KOPT-K1 (cell line): ENCODE measurements around the gene CHRNA4.
"Not testable (repeated sequence)": the region's sequence is repeated elsewhere in the genome, so short reads cannot be mapped to it uniquely, and the experiment has no call there.

ENCODE experiments used
- H3K27ac ChIP-seq: fragments of 200-600 bp; sonication (generic); 2 replicates; pipeline ENCODE4 v1.5.1; 2016; ENCODE audit warnings: antibody characterized with exemption, mild to moderate bottlenecking, low read depth, low read length; ENCODE audit not compliant: poor library complexity, severe bottlenecking
- H3K36me3 ChIP-seq: fragments of 200-600 bp; sonication (generic); 2 replicates; pipeline ENCODE4 v1.5.1; 2017; ENCODE audit warnings: antibody characterized with exemption, mild to moderate bottlenecking, low read length, moderate library complexity; ENCODE audit not compliant: insufficient read depth
- H3K9me3 ChIP-seq: fragments of 200-600 bp; sonication (generic); 2 replicates; pipeline ENCODE4 v1.5.1; 2017; ENCODE audit warnings: antibody characterized with exemption, low read length, mild to moderate bottlenecking; ENCODE audit not compliant: insufficient read depth, poor library complexity, severe bottlenecking

The CHRNA4 gene

GRCh38 chr20:63345328-63346100 is 15.6 kb downstream of the CHRNA4 start:
- Histone ChIP-seq H3K27ac (no peak overlapping the region), H3K9me3 (no peaks in the 10 kb centered on the region), H3K36me3 (no peaks in the 10 kb centered on the region)

GRCh38 chr20:63344616-63345327 is 16.4 kb downstream of the CHRNA4 start:
- H3K9me3 ChIP-seq = no peaks in the 10 kb centered on the region
- no peak overlapping the region for H3K27ac ChIP-seq
- H3K36me3 ChIP-seq = no peaks in the 10 kb centered on the region

GRCh38 chr20:63343460-63344445 is 17.4 kb downstream of the CHRNA4 start:
- Histone ChIP-seq H3K9me3 (no peaks in the 10 kb centered on the region), H3K27ac (no peak overlapping the region), H3K36me3 (no peaks in the 10 kb centered on the region)

- no peaks in the 10 kb centered on the region for H3K36me3 ChIP-seq
- H3K27ac ChIP-seq = no peak overlapping the region
- H3K9me3 ChIP-seq = no peaks in the 10 kb centered on the region
Observed at GRCh38 chr20:63342561-63343459, 18.3 kb downstream of the CHRNA4 start.

GRCh38 chr20:63340158-63340688 is 20.9 kb downstream of the CHRNA4 start:
- not testable (repeated sequence) for H3K9me3 ChIP-seq, H3K36me3 ChIP-seq, H3K27ac ChIP-seq

- H3K9me3 ChIP-seq, H3K36me3 ChIP-seq, H3K27ac ChIP-seq: not testable (repeated sequence)
Observed at GRCh38 chr20:63339154-63340094, 21.7 kb downstream of the CHRNA4 start.

GRCh38 chr20:63337786-63338420 is 23.2 kb downstream of the CHRNA4 start:
- Histone ChIP-seq H3K27ac (no peak overlapping the region), H3K36me3 (no peaks in the 10 kb centered on the region), H3K9me3 (no peaks in the 10 kb centered on the region)

GRCh38 chr20:63336232-63336752 is 24.9 kb downstream of the CHRNA4 start:
- no peaks in the 10 kb centered on the region for H3K36me3 ChIP-seq
- peaks cover 6% of the 10 kb centered on the region for H3K9me3 ChIP-seq
- no peak overlapping the region for H3K27ac ChIP-seq

- Histone ChIP-seq H3K36me3 (no peaks in the 10 kb centered on the region), H3K9me3 (peaks cover 6% of the 10 kb centered on the region), H3K27ac (no peak overlapping the region)
Observed at GRCh38 chr20:63335711-63336110, 25.4 kb downstream of the CHRNA4 start.

- not testable (repeated sequence) for H3K36me3 ChIP-seq
Observed at GRCh38 chr20:63335060-63335459, 26.1 kb downstream of the CHRNA4 start.

GRCh38 chr20:63334356-63334755 is 26.8 kb downstream of the CHRNA4 start:
- peaks cover 6% of the 10 kb centered on the region for H3K9me3 ChIP-seq
- H3K36me3 ChIP-seq = no peaks in the 10 kb centered on the region

More at GRCh38 chr20:63335060-63335459, 26.1 kb downstream of the CHRNA4 start:
- H3K9me3 ChIP-seq, H3K27ac ChIP-seq: not testable (repeated sequence)

GRCh38 chr20:63333241-63333836 is 27.8 kb downstream of the CHRNA4 start:
- Histone ChIP-seq H3K36me3 (no peaks in the 10 kb centered on the region), H3K27ac (no peak overlapping the region), H3K9me3 (peaks cover 6% of the 10 kb centered on the region)

More at GRCh38 chr20:63334356-63334755, 26.8 kb downstream of the CHRNA4 start:
- no peak overlapping the region for H3K27ac ChIP-seq
